B cell (primary cell): Measurements from ENCODE around the gene TNRC6B. TPM values are rescaled to one million over a fixed set of nuclear protein-coding genes. Genes with fewer than 3 reads are reported as not detected.
A peak's percentile ranks its signal among the peaks of the same experiment; 100 is the strongest.

ENCODE experiments used
- ATAC-seq: fragments of 200-7000 bp; cut with Tn5 transposase; one replicate; pipeline ENCODE4 v1.10.0; 2021; ENCODE audit warnings: low read depth, mild to moderate bottlenecking, moderate number of reproducible peaks, moderate library complexity
- CTCF ChIA-PET: fragments of 350-600 bp; sonication (Branson Sonifier 250); formaldehyde crosslinking; loops from one replicate; lab custom pipeline; 2021; ENCODE audit warnings: antibody characterized with exemption, inconsistent platforms; lab: Charles Lee
- POLR2A ChIA-PET: fragments of 350-600 bp; sonication (Branson Sonifier 250); formaldehyde crosslinking; loops from one replicate; lab custom pipeline; 2021; ENCODE audit warnings: antibody characterized with exemption; lab: Charles Lee
- DNase-seq: peaks from one replicate; pipeline ENCODE4 v3.0.0; 2013
- H2AFZ ChIP-seq: 2 replicates; pipeline ENCODE4 v1.6.1; 2012; ENCODE audit warnings: mild to moderate bottlenecking, low read depth, low read length; ENCODE audit not compliant: insufficient read depth, poor library complexity, severe bottlenecking
- H3K27ac ChIP-seq, 2 donors: 1 replicate in 1 of 2; 2 replicates in 1 of 2; pipeline ENCODE4 v1.5.1; 2012 to 2013; ENCODE audit warnings: low read length in 2 of 2, mild to moderate bottlenecking in 2 of 2, moderate library complexity in 1 of 2
- H3K27me3 ChIP-seq, 4 experiments: fragments of 200-600 bp in 1 of 4; sonication (generic) in 1 of 4; replicated peaks in 1 of 4; 1 replicate in 2 of 4; 2 replicates in 2 of 4; pipeline versions ENCODE4 v1.6.1 to v1.7.0; 2013 to 2016; ENCODE audit warnings: low read length in 3 of 4, mild to moderate bottlenecking in 2 of 4, mixed read lengths in 1 of 4, moderate library complexity in 1 of 4; ENCODE audit not compliant: insufficient read depth in 4 of 4, control insufficient read depth in 3 of 4; ENCODE audit errors: control extremely low read depth in 1 of 4
- H3K36me3 ChIP-seq, 2 experiments: replicated peaks in 1 of 2; 1 replicate in 1 of 2; 2 replicates in 1 of 2; pipeline versions ENCODE4 v1.6.1 to v1.7.1; 2013; ENCODE audit warnings: low read length in 1 of 2; ENCODE audit not compliant: insufficient read depth in 2 of 2, control insufficient read depth in 1 of 2; ENCODE audit errors: control extremely low read depth in 1 of 2, extremely low read depth in 1 of 2
- H3K4me1 ChIP-seq, 2 donors: fragments of 200-600 bp in 1 of 2; sonication (generic) in 1 of 2; 1 replicate in 1 of 2; 2 replicates in 1 of 2; pipeline versions ENCODE4 v1.5.1 to v1.6.1; 2013 to 2017; ENCODE audit warnings: low read length in 2 of 2; ENCODE audit not compliant: control insufficient read depth in 2 of 2, insufficient read depth in 2 of 2
- H3K4me2 ChIP-seq: replicated peaks from 2 replicates; pipeline ENCODE3; 2012; ENCODE audit warnings: mild to moderate bottlenecking, low read depth, low read length; ENCODE audit not compliant: poor library complexity, severe bottlenecking
- H3K4me3 ChIP-seq, 5 experiments: fragments of 200-600 bp in 1 of 5; sonication (generic) in 1 of 5; 1 replicate in 3 of 5; 2 replicates in 2 of 5; pipeline versions ENCODE4 v1.5.1 to v1.7.0; 2011 to 2016; ENCODE audit warnings: low read length in 4 of 5, mild to moderate bottlenecking in 4 of 5, low read depth in 2 of 5, control low read depth in 1 of 5, moderate library complexity in 1 of 5; ENCODE audit not compliant: insufficient read depth in 1 of 5; ENCODE audit errors: control extremely low read depth in 1 of 5, extremely low read depth in 1 of 5
- H3K79me2 ChIP-seq: fragments of 200-600 bp; sonication (generic); one replicate; pipeline ENCODE4 v1.6.0; 2016; ENCODE audit warnings: low read length; ENCODE audit not compliant: control insufficient read depth, insufficient read depth
- H3K9ac ChIP-seq: fragments of 200-600 bp; sonication (generic); 2 replicates; pipeline ENCODE4 v1.6.1; 2017; ENCODE audit warnings: mild to moderate bottlenecking, low read length, moderate library complexity
- H3K9me3 ChIP-seq, 3 donors: one replicate each; pipeline versions ENCODE4 v1.6.1 to v1.7.1; 2013; ENCODE audit warnings: low read length in 2 of 3; ENCODE audit not compliant: control insufficient read depth in 2 of 3, insufficient read depth in 1 of 3; ENCODE audit errors: control extremely low read depth in 1 of 3
- H4K20me1 ChIP-seq: 2 replicates; pipeline ENCODE4 v1.6.0; 2012; ENCODE audit warnings: mild to moderate bottlenecking, low read length; ENCODE audit not compliant: insufficient read depth, control insufficient read depth, poor library complexity, severe bottlenecking
- H3K27ac Mint-ChIP-seq: one replicate; pipeline ENCODE4 v1.8.0; 2021; ENCODE audit warnings: mixed read lengths
- H3K27me3 Mint-ChIP-seq: one replicate; pipeline ENCODE4 v1.8.0; 2021; ENCODE audit warnings: mixed read lengths
- H3K4me1 Mint-ChIP-seq: one replicate; pipeline ENCODE4 v1.8.0; 2021; ENCODE audit warnings: mixed read lengths
- H3K4me3 Mint-ChIP-seq: one replicate; pipeline ENCODE4 v1.8.0; 2021; ENCODE audit warnings: mixed read lengths
- H3K9me3 Mint-ChIP-seq: one replicate; pipeline ENCODE4 v1.8.0; 2022; ENCODE audit warnings: mixed read lengths; ENCODE audit not compliant: insufficient read depth
- EZH2 ChIP-seq: IDR thresholded peaks from 2 replicates; pipeline ENCODE4 v1.6.1; 2012; ENCODE audit warnings: borderline replicate concordance, low read depth, mild to moderate bottlenecking, moderate library complexity, low read length; ENCODE audit not compliant: insufficient read depth, poor library complexity, severe bottlenecking
- WGBS: methylation state at CpG from one replicate; pipeline ENCODE4 v1.1.5; 2013; ENCODE audit warnings: missing lambda C conversion rate; ENCODE audit not compliant: insufficient coverage; 5-methylcytosine and 5-hydroxymethylcytosine counted together
- intact Hi-C: fragments of 100-400 bp; cut with micrococcal nuclease; formaldehyde crosslinking; loops from one replicate; pipeline ENCODE4 v1.10.0; 2022
- polyA plus RNA-seq: library from polyadenylated mRNA; depleted of rRNA; stranded (reverse); fragments of >200 nt; gene quantifications from 2 replicates; pipeline ENCODE4 v1.2.3, GENCODE V29; 2012
- total RNA-seq, 2 donors: library from RNA; stranded (reverse); fragments of 120-200 nt in 1 of 2; gene quantifications; 1 replicate in 1 of 2; 2 replicates in 1 of 2; pipeline versions ENCODE4 v1.2.3 to v1.2.4, GENCODE V29; 2013 to 2022
- TF ChIP-seq, protein P1 (sequence below): fragments of 200-600 bp; IDR thresholded peaks from one replicate; pipeline ENCODE4 v1.8.0; 2022; ENCODE audit warnings: antibody characterized with exemption, mild to moderate bottlenecking

TNRC6B gene
- total and polyA plus RNA-seq, 2 donors (not counting 1 experiment from before 2014, with no cell fraction given): 28.8 to 210 TPM

DNA sequence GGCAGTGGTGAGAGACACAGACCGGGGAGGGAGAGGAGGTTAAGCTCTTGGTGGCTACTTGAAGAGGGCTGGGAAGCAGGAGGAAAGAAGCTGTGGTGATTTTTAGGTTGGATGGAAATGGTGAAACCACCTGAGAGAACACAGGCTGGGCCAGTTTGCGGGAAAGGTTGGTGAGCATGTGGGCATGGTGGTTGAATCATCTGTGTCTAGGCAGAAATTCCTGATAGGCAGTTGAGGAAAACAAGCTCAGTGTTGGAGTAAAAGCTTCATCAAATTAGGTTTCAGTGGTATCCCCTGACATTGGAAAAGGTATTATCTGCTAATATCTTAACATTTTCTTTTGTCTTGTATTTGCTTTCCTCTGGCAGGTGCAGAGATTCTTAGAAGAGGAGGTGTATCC lies 188.3 kb downstream of the TNRC6B start:
- CTCF ChIA-PET: interaction anchor here (0.6 kb wide), 2 partner anchors 32 to 1646 kb away, joined by 3 to 4 read pairs; no protein-coding TSS in a partner anchor
- Histone ChIP-seq H3K27me3 (no peaks in the 10 kb centered on the region), H2AFZ (no peak overlapping the region), H3K79me2 (peaks cover 20% of the 10 kb centered on the region), H3K4me1 (peaks cover 0 to 6% of the 10 kb centered on the region in 2 donors), H3K36me3 (peaks cover 6 to 63% of the 10 kb centered on the region in 2 experiments), H4K20me1 (no peaks in the 10 kb centered on the region), H3K9me3 (no peaks in the 10 kb centered on the region), H3K9ac (no peak overlapping the region), H3K27ac (peak overlapping the region in 1 of 2 donors; percentile 10), H3K4me2 (no peak overlapping the region), H3K4me3 (no peak overlapping the region)
- H3K4me3 Mint-ChIP-seq: no peak overlapping the region
- intact Hi-C loops: no loop called here
- H3K27ac Mint-ChIP-seq: no peak overlapping the region
- H3K4me1 Mint-ChIP-seq: peaks cover 5% of the 10 kb centered on the region
- no peaks in the 10 kb centered on the region for H3K9me3 Mint-ChIP-seq
- no peak for TF ChIP-seq EZH2
- TF ChIP-seq, protein P1, sequence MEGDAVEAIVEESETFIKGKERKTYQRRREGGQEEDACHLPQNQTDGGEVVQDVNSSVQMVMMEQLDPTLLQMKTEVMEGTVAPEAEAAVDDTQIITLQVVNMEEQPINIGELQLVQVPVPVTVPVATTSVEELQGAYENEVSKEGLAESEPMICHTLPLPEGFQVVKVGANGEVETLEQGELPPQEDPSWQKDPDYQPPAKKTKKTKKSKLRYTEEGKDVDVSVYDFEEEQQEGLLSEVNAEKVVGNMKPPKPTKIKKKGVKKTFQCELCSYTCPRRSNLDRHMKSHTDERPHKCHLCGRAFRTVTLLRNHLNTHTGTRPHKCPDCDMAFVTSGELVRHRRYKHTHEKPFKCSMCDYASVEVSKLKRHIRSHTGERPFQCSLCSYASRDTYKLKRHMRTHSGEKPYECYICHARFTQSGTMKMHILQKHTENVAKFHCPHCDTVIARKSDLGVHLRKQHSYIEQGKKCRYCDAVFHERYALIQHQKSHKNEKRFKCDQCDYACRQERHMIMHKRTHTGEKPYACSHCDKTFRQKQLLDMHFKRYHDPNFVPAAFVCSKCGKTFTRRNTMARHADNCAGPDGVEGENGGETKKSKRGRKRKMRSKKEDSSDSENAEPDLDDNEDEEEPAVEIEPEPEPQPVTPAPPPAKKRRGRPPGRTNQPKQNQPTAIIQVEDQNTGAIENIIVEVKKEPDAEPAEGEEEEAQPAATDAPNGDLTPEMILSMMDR: no peak
- ATAC-seq: no peak
- POLR2A ChIA-PET: no interaction called here
- WGBS: 100% methylated on average over 2 of the region's 2 CpGs
- no peaks in the 10 kb centered on the region for H3K27me3 Mint-ChIP-seq
- DNase-seq: no peak

DNA sequence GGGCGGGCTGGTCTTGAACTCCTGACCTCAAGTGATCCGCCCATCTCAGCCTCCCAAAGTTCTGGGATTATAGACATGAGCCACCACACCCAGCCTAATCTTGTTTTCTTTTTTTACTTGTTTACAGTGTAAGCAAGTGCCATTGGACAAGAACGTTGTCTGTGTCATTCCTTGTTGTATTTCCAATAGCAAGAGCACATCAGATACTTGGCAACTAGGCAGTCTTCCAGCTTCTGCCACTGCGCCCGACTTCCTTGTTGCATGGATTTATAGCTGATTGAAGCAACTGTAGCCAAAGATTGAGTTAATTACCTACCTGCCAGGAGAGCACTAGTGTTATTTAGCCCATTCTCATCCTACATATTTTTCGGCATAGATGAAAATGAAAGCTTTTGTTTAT lies 189.6 kb downstream of the TNRC6B start:
- 80% methylated on average over 1 of the region's 6 CpGs for WGBS
- H3K36me3 ChIP-seq: peaks cover 6 to 50% of the 10 kb centered on the region in 2 experiments

More for the DNA sequence above, 189.6 kb downstream of the TNRC6B start:
- peaks cover 25% of the 10 kb centered on the region for H3K79me2 ChIP-seq
- POLR2A ChIA-PET: no interaction called here
- ATAC-seq (no peak), DNase-seq (no peak)
- H3K4me1 ChIP-seq: peaks cover 6 to 9% of the 10 kb centered on the region in 2 donors
- no peaks in the 10 kb centered on the region for H4K20me1 ChIP-seq
- H3K4me3 ChIP-seq: no peak overlapping the region
- H3K9ac ChIP-seq: no peak overlapping the region
- CTCF ChIA-PET: interaction anchor here (0.6 to 1.0 kb wide), 2 partner anchors 30 to 279 kb away, joined by 3 to 4 read pairs; no protein-coding TSS in a partner anchor
- no peak overlapping the region for H3K27ac ChIP-seq
- intact Hi-C loops: no loop called here
- peaks cover 11% of the 10 kb centered on the region for H3K4me1 Mint-ChIP-seq
- H3K4me2 ChIP-seq: no peak overlapping the region
- no peak overlapping the region for H3K4me3 Mint-ChIP-seq
- TF ChIP-seq EZH2: no peak
- TF ChIP-seq, protein P1: no peak
- H3K27me3 ChIP-seq: no peaks in the 10 kb centered on the region
- H3K9me3 Mint-ChIP-seq: no peaks in the 10 kb centered on the region
- no peaks in the 10 kb centered on the region for H3K9me3 ChIP-seq
- H3K27ac Mint-ChIP-seq: no peak overlapping the region
- H2AFZ ChIP-seq: no peak overlapping the region
- no peaks in the 10 kb centered on the region for H3K27me3 Mint-ChIP-seq
